Cerebellar nuclear complex (tissue), 1 donor: ENCODE data around the gene UPB1.
"Not testable (repeated sequence)": the region's sequence is repeated elsewhere in the genome, so short reads cannot be mapped to it uniquely, and the experiment has no call there.

ENCODE experiments used
- DNase-seq, 2 experiments: peaks; one replicate each; lab custom pipeline; 2025; lab: John Stamatoyannopoulos, UW

Gene UPB1

GRCh38 chr22:24481641-24482040 lies 13.5 kb upstream of the UPB1 start:
- DNase-seq, result no peak

- no peak for DNase-seq
Measured at GRCh38 chr22:24482575-24482974, 12.6 kb upstream of the UPB1 start.

- no peak for DNase-seq
Measured at GRCh38 chr22:24482998-24483397, 12.1 kb upstream of the UPB1 start.

GRCh38 chr22:24483976-24484545 lies 11.1 kb upstream of the UPB1 start:
- DNase-seq, result no peak

- DNase-seq, result no peak
Measured at GRCh38 chr22:24485170-24485569, 10.0 kb upstream of the UPB1 start.

DNA sequence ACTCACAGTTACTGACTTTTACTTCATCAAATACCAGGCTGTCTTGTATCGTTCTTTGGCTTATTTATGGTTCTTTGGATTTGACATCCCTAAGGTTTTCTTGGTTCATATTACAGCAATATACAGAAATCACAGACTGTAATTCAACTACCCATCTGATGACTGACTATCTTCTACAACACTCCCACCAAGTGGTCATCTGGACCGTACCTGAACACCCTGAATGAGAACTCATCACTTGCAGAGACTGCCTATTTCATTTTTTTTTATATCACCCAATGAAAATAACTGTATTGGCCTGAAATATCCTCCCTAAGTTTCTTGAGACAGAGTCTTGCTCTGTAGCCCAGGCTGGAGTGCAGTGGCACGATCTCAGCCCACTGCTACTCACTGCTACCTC lies 9.5 kb upstream of the UPB1 start:
- no peak for DNase-seq

- DNase-seq, result no peak
Measured at GRCh38 chr22:24486501-24486921, 8.6 kb upstream of the UPB1 start.

DNA sequence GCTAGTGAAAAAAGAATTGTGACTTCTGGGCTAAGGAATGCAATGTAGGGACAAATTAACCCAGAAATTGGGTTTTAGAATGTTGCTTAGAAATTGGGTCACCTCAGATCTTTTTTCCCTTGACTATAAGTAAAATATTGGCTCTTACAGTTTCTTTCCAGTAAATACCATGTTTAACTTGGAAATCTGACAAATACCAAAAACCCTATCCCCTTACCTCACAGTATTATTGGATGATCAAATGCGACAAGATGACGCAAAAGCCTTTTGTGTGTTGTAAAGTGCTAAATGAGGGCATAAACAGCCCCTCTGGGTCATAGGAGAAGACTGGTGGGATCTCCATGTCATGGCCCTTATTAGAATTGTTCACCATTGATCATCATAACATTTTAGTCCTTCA lies 6.1 kb upstream of the UPB1 start:
- no peak for DNase-seq

DNA sequence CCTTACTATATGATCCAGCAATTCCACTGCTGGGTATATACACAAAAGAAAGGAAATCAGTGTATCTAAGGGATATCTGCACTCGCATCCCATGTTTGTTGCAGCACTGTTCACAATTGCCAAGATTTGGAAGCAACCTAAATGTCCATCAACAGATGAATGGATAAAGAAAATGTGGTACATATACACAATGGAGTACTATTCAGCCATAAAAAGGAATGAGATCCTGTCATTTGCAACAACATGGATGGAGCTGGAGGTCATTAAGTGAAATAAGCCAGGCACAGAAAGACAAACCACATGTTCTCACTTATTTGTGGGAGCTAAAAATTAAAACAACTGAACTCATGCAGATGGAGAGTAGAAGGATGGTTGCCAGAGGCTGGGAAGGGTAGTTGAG lies 5.7 kb upstream of the UPB1 start:
- DNase-seq, result not testable (repeated sequence)

GRCh38 chr22:24492391-24492790 lies 2.7 kb upstream of the UPB1 start:
- no peak for DNase-seq

GRCh38 chr22:24494167-24494527 lies 985 bp upstream of the UPB1 start:
- DNase-seq, result no peak

DNA sequence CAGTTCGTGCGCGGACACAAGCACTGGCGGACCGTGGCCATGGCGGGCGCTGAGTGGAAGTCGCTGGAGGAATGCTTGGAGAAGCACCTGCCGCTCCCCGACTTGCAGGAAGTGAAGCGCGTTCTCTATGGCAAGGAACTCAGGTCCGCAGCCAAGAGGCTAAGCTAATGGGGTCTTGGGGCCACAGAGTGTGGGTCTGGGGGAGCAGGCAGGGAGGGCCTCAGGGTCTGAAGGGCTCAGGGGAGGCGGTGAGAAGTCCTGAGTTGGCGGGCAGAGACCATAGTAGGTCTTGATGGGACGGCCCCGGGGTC lies 188 bp downstream of the UPB1 start:
- no peak for DNase-seq

- DNase-seq, result no peak
Measured at GRCh38 chr22:24496234-24496633, 1.1 kb downstream of the UPB1 start.

GRCh38 chr22:24496661-24497060 lies 1.5 kb downstream of the UPB1 start:
- DNase-seq, result peak; percentile 18 to 32

GRCh38 chr22:24497841-24498258 lies 2.7 kb downstream of the UPB1 start:
- no peak for DNase-seq

DNA sequence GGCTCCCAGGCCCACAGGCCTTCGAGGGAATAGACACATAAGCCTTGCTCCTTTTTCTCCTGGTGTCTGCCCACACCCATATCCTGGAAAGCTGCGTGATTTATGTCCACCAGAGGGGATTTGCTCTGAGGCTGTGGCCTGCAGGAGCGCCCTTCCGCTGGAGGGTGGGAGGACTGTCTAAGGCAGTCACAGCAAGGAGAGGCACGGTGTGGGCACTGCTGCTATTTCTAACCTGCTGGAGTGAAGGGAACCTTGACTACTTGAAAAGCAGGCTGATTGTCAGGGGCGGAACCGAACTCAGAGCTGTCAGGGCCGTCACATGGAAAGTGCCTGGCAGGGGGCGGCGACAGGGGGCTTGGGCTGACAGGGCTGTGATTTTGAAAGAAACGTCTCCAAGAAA lies 3.7 kb downstream of the UPB1 start:
- DNase-seq, result no peak

- DNase-seq, result no peak
Measured at GRCh38 chr22:24499706-24500276, 4.7 kb downstream of the UPB1 start.

DNA sequence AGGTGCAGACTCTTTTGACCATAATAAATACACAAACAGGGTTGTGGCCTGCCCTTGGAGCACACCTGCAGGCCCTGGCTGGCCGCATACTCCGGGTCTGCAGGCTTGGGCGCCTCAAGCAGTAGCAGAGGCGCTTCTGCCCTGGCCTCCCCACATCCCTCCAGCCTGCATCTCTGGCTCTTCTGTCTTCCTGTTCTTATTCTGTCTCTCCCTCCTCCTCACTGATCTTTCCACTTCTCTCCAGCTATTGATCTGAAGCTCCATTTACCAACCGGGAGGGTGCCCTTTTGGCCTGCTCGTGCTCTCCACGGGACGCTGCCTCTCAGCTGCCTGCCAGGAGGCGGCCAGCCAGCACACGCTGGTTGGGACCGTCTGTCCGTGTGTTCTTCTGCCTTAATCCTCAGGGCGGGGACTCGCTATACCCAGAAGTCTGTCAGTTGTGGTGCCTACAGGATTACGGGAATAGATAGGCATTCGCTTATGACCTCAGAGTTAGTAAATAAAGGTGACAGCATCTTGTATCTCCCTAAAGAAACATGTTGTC lies 5.2 kb downstream of the UPB1 start:
- peak in 1 of 2 experiments; percentile 8 for DNase-seq

DNA sequence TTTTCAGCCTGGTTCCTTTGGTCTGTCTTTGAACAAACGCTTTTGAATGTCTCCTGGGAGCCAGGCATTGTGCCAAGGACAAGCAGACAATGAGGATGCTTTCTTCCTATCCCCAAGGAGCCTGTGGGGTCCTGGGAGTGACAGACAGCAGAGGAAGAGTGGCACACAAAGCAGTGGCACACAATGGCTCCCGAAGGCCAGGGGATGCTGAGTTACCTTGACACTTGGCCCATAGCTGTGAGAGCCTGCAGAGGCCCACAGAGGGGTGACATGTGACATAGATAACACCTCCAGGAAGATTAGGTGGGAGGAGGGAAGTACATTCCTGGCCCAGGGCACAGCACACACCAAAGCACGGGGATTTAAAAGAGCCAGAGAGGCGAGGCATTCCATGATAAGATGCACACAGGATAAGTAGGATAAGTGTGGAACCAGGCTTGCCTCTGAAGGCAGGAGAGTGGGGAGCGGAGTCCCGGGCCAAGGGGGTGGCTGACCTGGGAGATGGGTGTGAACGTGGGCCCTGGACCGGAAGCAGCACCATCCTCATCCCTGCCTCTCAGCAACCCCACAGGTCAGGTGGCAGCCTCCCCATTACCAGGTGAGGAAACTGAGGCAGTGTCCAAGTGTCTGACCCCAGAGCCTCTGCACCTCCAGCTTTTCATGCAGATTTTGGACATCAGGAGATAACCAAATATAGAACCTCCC lies 6.3 kb downstream of the UPB1 start:
- DNase-seq, result no peak

- no peak for DNase-seq
Measured at GRCh38 chr22:24502034-24502433, 6.9 kb downstream of the UPB1 start.

DNA sequence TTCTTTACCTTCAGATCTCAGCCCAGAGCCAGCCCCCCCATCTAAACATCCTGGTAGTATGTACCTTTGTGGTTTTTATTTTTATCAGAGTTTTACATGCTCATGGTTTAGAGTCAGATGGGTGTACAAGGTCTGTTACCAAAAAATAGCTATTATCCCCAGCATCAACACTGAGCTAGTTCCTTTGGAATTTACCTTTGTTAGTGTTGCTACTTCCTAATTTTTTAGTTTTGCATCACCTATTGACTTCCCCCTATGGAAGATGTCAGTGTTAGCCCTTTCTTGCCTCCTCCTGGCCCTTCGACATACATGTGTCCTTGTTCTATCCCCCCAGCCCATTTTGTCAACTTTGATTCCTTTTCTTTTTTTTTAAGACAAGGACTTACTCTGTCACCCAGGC lies 7.4 kb downstream of the UPB1 start:
- DNase-seq, result no peak

GRCh38 chr22:24503137-24503842 lies 8.2 kb downstream of the UPB1 start:
- DNase-seq, result no peak

DNA sequence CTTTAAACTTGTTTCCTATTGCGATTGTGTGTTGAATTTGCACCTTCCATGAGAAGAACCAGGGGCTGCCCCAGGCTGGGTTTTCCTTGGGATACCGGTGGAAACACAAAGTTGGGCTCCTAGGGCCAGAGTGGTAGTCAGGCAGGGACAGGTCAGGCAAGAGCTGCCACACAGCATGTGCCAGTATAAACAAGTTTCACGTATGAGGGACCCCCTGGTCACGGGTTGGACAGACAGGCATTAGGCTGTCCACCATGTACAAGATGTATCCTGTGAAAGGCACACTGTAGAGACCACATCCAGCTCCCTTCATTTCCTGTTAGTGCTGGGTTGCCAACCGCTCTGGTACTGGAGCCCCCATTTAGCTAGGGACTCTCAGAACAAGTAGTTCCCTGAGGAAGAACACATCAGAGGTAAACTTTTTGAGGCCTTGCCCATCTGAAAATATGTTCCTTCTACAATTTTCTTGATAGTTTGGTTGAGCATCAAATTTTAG lies 8.8 kb downstream of the UPB1 start:
- no peak for DNase-seq
